Naive thymus-derived CD4-positive, alpha-beta T cell (primary cell): ENCODE data around the gene MPRIP. TPM values are rescaled to one million over a fixed set of nuclear protein-coding genes. Genes with fewer than 3 reads are reported as not detected.

Source experiments
- ATAC-seq: fragments of 150-1000 bp; cut with Tn5 transposase; 2 replicates; pipeline ENCODE4 v1.10.0; 2021; ENCODE audit warnings: mild to moderate bottlenecking, moderate library complexity
- CTCF ChIA-PET: fragments of 350-600 bp; sonication (Branson Sonifier 250); formaldehyde crosslinking; loops from one replicate; lab custom pipeline; 2021; ENCODE audit warnings: antibody characterized with exemption; lab: Charles Lee
- POLR2A ChIA-PET: fragments of 350-600 bp; sonication (Branson Sonifier 250); formaldehyde crosslinking; loops from one replicate; lab custom pipeline; 2021; ENCODE audit warnings: antibody characterized with exemption, inconsistent platforms; lab: Charles Lee
- DNase-seq, 9 donors: peaks; one replicate each; pipeline versions ENCODE4 v3.0.0 to v3.0.0-alpha.2; 2020 to 2022; ENCODE audit warnings: mixed read lengths in 1 of 9
- H3K27ac ChIP-seq: one replicate; pipeline ENCODE4 v1.7.0; 2013; ENCODE audit warnings: mild to moderate bottlenecking, low read depth, low read length, moderate library complexity
- H3K27me3 ChIP-seq, 2 donors: one replicate each; pipeline ENCODE4 v1.7.0; 2013; ENCODE audit warnings: low read length in 2 of 2, mild to moderate bottlenecking in 2 of 2, moderate library complexity in 2 of 2; ENCODE audit not compliant: control insufficient read depth in 2 of 2, insufficient read depth in 2 of 2
- H3K36me3 ChIP-seq, 3 experiments: 1 replicate in 2 of 3; 2 replicates in 1 of 3; pipeline ENCODE4 v1.7.0; 2013; ENCODE audit warnings: low read length in 3 of 3, mild to moderate bottlenecking in 3 of 3, moderate library complexity in 1 of 3; ENCODE audit not compliant: insufficient read depth in 3 of 3, control insufficient read depth in 2 of 3
- H3K4me1 ChIP-seq, 2 donors: one replicate each; pipeline ENCODE4 v1.7.0; 2013; ENCODE audit warnings: low read length in 2 of 2, mild to moderate bottlenecking in 2 of 2, moderate library complexity in 1 of 2; ENCODE audit not compliant: control insufficient read depth in 2 of 2, insufficient read depth in 2 of 2
- H3K4me3 ChIP-seq: 2 replicates; pipeline ENCODE4 v1.7.0; 2013; ENCODE audit warnings: mild to moderate bottlenecking, low read length
- H3K9me3 ChIP-seq, 3 experiments: 1 replicate in 2 of 3; 2 replicates in 1 of 3; pipeline ENCODE4 v1.7.0; 2013; ENCODE audit warnings: low read length in 3 of 3; ENCODE audit not compliant: control insufficient read depth in 2 of 3
- H3K27ac Mint-ChIP-seq, 9 donors: one replicate each; pipeline ENCODE4 v1.8.0; 2020 to 2022; ENCODE audit warnings: mixed read lengths in 9 of 9, mild to moderate bottlenecking in 8 of 9, moderate library complexity in 5 of 9, inconsistent platforms in 2 of 9
- H3K27me3 Mint-ChIP-seq, 5 donors: one replicate each; pipeline ENCODE4 v1.8.0; 2021 to 2022; ENCODE audit warnings: mixed read lengths in 5 of 5, mild to moderate bottlenecking in 1 of 5
- H3K36me3 Mint-ChIP-seq, 5 donors: one replicate each; pipeline ENCODE4 v1.8.0; 2020 to 2022; ENCODE audit warnings: mixed read lengths in 5 of 5, mild to moderate bottlenecking in 3 of 5, inconsistent platforms in 1 of 5
- H3K4me1 Mint-ChIP-seq, 7 donors: one replicate each; pipeline ENCODE4 v1.8.0; 2020 to 2022; ENCODE audit warnings: mixed read lengths in 7 of 7, mild to moderate bottlenecking in 3 of 7, inconsistent platforms in 1 of 7
- H3K4me3 Mint-ChIP-seq, 10 donors: one replicate each; pipeline ENCODE4 v1.8.0; 2020 to 2022; ENCODE audit warnings: mild to moderate bottlenecking in 10 of 10, mixed read lengths in 10 of 10, moderate library complexity in 6 of 10, inconsistent platforms in 2 of 10
- H3K9me3 Mint-ChIP-seq, 11 donors: one replicate each; pipeline ENCODE4 v1.8.0; 2020 to 2022; ENCODE audit warnings: mixed read lengths in 11 of 11, mild to moderate bottlenecking in 4 of 11, inconsistent platforms in 1 of 11, moderate library complexity in 1 of 11
- intact Hi-C, 2 donors: fragments of 100-400 bp; cut with micrococcal nuclease; formaldehyde crosslinking; loops; one replicate each; pipeline ENCODE4 v1.15.1; 2023
- polyA plus RNA-seq, 2 donors: library from polyadenylated mRNA; unstranded; fragments of 300-500 nt; fragmentation: Illumina TruSeq; gene quantifications; one replicate each; pipeline ENCODE4 v1.2.3, GENCODE V29; 2021
- total RNA-seq, 6 experiments: library from RNA in 5 of 6; stranded (reverse) in 5 of 6; gene quantifications; 1 replicate in 5 of 6; 2 replicates in 1 of 6; pipeline ENCODE4 v1.2.3 and lab custom pipeline; 2021 to 2026

MPRIP gene
- total and polyA plus RNA-seq, 7 experiments from 2014 or later, result 18.6 to 259 (median 196) TPM

DNA sequence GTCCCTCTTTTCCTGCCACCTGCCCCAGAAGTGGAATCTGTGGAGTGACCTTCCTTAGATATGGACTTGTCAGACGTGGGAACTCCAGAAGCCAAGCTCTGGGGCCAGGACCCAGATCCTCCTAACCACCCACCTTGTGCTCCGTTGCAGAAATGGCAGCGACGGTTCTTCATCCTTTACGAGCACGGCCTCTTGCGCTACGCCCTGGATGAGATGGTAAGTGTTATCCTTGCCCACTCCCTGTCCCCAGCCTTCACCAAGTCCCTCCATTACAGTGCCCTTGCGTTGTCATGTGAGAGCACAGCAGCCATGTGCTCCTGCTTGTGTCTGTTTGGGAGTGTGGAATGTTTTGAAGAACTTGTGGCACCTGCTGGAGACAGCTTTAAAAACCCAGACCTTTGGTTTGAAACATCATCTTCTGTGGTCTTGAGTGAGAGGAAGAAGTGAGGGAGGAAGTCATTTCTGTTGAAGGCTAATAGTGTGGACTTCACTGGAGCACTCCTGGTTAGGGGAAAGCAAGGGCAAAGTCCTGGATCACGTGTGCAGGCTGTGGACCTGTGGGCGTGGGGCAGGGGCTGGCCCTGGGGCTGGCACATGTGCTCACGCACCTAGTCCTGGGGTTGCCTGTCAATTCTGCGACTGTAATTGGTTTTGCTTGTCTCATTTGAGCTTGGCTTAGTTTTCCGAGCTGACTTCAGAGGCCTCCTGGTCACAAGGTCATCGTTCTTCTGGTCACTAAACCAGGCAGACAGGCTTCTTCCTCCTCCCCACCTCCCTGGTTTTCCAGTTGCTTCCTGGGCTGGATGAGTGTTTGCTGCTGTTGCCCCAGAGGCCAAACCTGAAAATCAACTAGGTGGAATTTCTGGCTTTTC lies 35.8 kb downstream of the MPRIP start:
- CTCF ChIA-PET, result no interaction called here

DNA sequence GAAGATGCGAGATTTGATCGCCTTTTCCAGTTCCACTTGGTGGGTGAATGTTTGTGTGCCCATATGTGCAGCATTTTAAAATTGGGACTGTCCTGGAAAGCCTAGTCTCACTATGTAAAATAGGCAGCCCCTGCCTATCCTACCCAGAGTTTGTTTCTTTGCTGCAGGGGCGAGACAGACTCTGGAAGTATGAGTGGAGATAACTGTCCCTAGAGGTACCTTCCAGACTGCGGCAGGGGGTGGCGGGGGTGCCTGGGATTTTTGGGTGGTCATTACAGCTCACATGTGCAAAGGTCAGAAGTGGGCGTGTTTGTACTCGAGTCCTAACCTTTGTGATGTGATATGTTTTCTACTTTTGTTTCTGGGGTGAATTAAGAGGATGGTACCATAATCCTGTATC lies 36.6 kb downstream of the MPRIP start:
- Histone ChIP-seq H3K27me3 (no peaks in the 10 kb centered on the region), H3K4me3 (no peak overlapping the region), H3K4me1 (peaks cover 0 to 5% of the 10 kb centered on the region in 2 donors), H3K9me3 (no peaks in the 10 kb centered on the region), H3K36me3 (peaks cover 0 to 53% (median 0%) of the 10 kb centered on the region in 3 experiments), H3K27ac (no peak overlapping the region)
- CTCF ChIA-PET, result no interaction called here
- POLR2A ChIA-PET, result no interaction called here
- ATAC-seq (no peak), DNase-seq (no peak)
- intact Hi-C loops, result no loop called here
- Mint-ChIP-seq H3K27ac (no peak overlapping the region), H3K4me3 (no peak overlapping the region), H3K9me3 (no peaks in the 10 kb centered on the region), H3K4me1 (peaks cover 22 to 39% (median 23%) of the 10 kb centered on the region in 7 donors), H3K36me3 (peaks cover 8 to 39% (median 11%) of the 10 kb centered on the region in 5 donors), H3K27me3 (no peaks in the 10 kb centered on the region)

More for the DNA sequence above, 35.8 kb downstream of the MPRIP start:
- DNase-seq (no peak), ATAC-seq (no peak)
- Histone ChIP-seq H3K4me1 (peaks cover 5 to 6% of the 10 kb centered on the region in 2 donors), H3K36me3 (peaks cover 0 to 50% (median 0%) of the 10 kb centered on the region in 3 experiments), H3K27ac (no peak overlapping the region), H3K27me3 (no peaks in the 10 kb centered on the region), H3K4me3 (no peak overlapping the region), H3K9me3 (no peaks in the 10 kb centered on the region)
- POLR2A ChIA-PET, result interaction anchor here (0.7 kb wide), 1 partner anchor 25 kb away, joined by 3 read pairs; no protein-coding TSS in a partner anchor
- intact Hi-C loops, result no loop called here
- Mint-ChIP-seq H3K27ac (no peak overlapping the region), H3K9me3 (no peaks in the 10 kb centered on the region), H3K36me3 (peaks cover 8 to 41% (median 11%) of the 10 kb centered on the region in 5 donors), H3K27me3 (no peaks in the 10 kb centered on the region), H3K4me1 (peaks cover 26 to 43% (median 31%) of the 10 kb centered on the region in 7 donors), H3K4me3 (no peak overlapping the region)

DNA sequence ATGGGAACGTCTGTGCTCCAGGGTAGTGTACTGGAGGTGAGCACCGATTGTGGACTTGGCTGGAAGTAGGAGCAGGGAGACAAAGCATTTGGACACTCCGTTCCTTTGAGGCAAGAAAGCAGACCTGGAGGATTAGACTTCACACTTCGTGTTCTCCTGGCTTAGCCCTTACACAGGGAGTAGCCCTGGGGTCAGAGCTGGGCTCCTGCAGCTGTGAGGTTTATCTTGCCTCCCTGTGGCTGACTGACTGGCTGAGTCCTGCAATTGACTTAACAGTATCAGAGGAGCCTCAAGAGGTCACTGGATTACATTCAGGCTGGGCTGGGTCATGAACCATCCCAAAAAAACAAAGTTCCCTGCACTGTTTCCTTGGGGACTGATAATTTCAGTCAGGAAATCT lies 37.1 kb downstream of the MPRIP start:
- H3K4me3 ChIP-seq, result no peak overlapping the region
- H3K27me3 ChIP-seq, result no peaks in the 10 kb centered on the region
- peaks cover 0 to 58% (median 0%) of the 10 kb centered on the region in 3 experiments for H3K36me3 ChIP-seq
- ATAC-seq, result no peak
- H3K4me1 ChIP-seq, result peaks cover 0 to 5% of the 10 kb centered on the region in 2 donors
- H3K4me1 Mint-ChIP-seq, result peaks cover 18 to 34% (median 23%) of the 10 kb centered on the region in 7 donors
- ChIA-PET CTCF (no interaction called here), POLR2A (no interaction called here)
- no peak for DNase-seq
- no peak overlapping the region for H3K27ac ChIP-seq
- no peak overlapping the region for H3K4me3 Mint-ChIP-seq
- H3K9me3 Mint-ChIP-seq, result no peaks in the 10 kb centered on the region
- no peaks in the 10 kb centered on the region for H3K27me3 Mint-ChIP-seq
- intact Hi-C loops, result no loop called here
- no peak overlapping the region for H3K27ac Mint-ChIP-seq
- H3K9me3 ChIP-seq, result no peaks in the 10 kb centered on the region
- H3K36me3 Mint-ChIP-seq, result peaks cover 8 to 42% (median 11%) of the 10 kb centered on the region in 5 donors

DNA sequence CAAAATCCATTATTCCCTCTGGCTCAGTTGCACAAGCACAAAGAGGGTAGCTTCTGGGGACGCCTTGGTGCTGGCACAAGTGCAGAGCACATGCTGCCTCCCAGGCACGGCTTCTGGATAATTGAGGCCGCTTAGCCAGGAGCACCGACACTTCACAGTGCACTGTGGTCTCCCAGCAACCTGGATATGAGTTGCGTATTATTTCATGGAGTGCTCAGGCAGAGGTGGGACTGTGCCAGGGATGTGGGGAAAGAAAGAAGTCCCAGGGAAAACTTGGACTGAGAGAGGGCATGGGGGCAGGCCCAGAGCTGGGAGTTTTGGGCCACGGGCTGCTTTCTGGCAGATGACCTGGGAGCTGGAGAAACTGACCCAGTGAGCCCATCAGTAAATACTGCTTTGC lies 37.5 kb downstream of the MPRIP start:
- Mint-ChIP-seq H3K4me3 (no peak overlapping the region), H3K27me3 (no peaks in the 10 kb centered on the region), H3K36me3 (peaks cover 8 to 41% (median 11%) of the 10 kb centered on the region in 5 donors), H3K9me3 (no peaks in the 10 kb centered on the region), H3K27ac (no peak overlapping the region), H3K4me1 (peaks cover 14 to 30% (median 18%) of the 10 kb centered on the region in 7 donors)
- ChIA-PET POLR2A (no interaction called here), CTCF (no interaction called here)
- Histone ChIP-seq H3K27ac (no peak overlapping the region), H3K27me3 (no peaks in the 10 kb centered on the region), H3K4me1 (peaks cover 0 to 5% of the 10 kb centered on the region in 2 donors), H3K36me3 (peaks cover 0 to 62% (median 0%) of the 10 kb centered on the region in 3 experiments), H3K9me3 (no peaks in the 10 kb centered on the region), H3K4me3 (no peak overlapping the region)
- ATAC-seq (no peak), DNase-seq (no peak)
- intact Hi-C loops, result no loop called here

DNA sequence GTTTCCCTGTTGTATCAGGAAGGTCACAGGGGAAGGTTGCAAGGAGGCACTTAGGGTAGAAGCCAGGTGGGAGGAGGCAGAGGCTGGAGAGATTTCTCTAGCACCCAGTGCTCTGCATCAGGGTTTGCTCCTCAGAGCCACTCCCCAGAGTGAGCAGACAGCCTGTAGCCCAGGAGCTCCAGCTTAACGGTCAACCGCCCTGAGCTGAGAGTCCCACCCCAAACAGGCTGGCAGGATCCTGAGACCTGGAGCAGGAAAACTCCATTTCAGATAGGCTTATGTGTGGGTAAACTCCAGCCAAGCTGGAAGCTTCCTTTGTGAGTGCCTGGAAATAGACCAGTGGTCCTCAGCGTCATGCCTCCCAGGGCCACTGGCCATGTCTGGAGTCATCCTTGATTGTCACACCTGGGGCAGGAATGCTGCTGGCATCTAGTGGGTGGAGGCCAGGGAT lies 37.9 kb downstream of the MPRIP start:
- H3K27ac ChIP-seq, result no peak overlapping the region
- peaks cover 0 to 67% (median 0%) of the 10 kb centered on the region in 3 experiments for H3K36me3 ChIP-seq
- Mint-ChIP-seq H3K9me3 (no peaks in the 10 kb centered on the region), H3K4me3 (no peak overlapping the region), H3K27ac (peak overlapping the region in 1 of 9 donors; percentile 53), H3K4me1 (peaks cover 10 to 25% (median 15%) of the 10 kb centered on the region in 7 donors), H3K27me3 (no peaks in the 10 kb centered on the region), H3K36me3 (peaks cover 8 to 41% (median 11%) of the 10 kb centered on the region in 5 donors)
- no peak overlapping the region for H3K4me3 ChIP-seq
- no peak for ATAC-seq
- intact Hi-C loops, result no loop called here
- H3K4me1 ChIP-seq, result peaks cover 0 to 5% of the 10 kb centered on the region in 2 donors
- no peaks in the 10 kb centered on the region for H3K27me3 ChIP-seq
- ChIA-PET POLR2A (no interaction called here), CTCF (no interaction called here)
- no peak for DNase-seq
- no peaks in the 10 kb centered on the region for H3K9me3 ChIP-seq

DNA sequence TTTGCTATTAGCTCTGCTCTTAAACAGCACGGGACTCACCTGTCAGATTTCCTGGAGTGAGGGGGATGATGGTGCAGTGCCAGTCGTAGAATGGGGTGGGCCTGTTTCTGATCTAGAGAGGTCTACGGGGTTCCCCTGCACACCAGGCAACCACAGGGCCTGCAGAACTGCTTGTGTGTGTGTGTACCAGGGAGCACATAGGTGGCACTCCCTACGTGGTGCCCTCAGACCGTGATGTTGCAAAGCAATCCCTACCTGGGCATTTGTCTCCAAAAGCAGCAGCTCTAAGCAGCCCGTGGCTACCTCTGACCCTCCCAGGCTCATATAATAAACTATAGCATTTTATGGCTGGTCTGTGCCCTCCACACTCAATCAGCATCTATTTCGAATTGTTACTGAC lies 38.5 kb downstream of the MPRIP start:
- H3K9me3 Mint-ChIP-seq, result no peaks in the 10 kb centered on the region
- Histone ChIP-seq H3K4me3 (no peak overlapping the region), H3K27ac (no peak overlapping the region), H3K27me3 (no peaks in the 10 kb centered on the region), H3K36me3 (peaks cover 0 to 68% (median 0%) of the 10 kb centered on the region in 3 experiments), H3K9me3 (no peaks in the 10 kb centered on the region), H3K4me1 (peaks cover 0 to 2% of the 10 kb centered on the region in 2 donors)
- DNase-seq (no peak), ATAC-seq (no peak)
- peak overlapping the region in 1 of 9 donors; percentile 60 for H3K27ac Mint-ChIP-seq
- no peak overlapping the region for H3K4me3 Mint-ChIP-seq
- H3K4me1 Mint-ChIP-seq, result peaks cover 4 to 19% (median 9%) of the 10 kb centered on the region in 7 donors
- peaks cover 8 to 41% (median 11%) of the 10 kb centered on the region in 5 donors for H3K36me3 Mint-ChIP-seq
- ChIA-PET CTCF (no interaction called here), POLR2A (no interaction called here)
- intact Hi-C loops, result no loop called here
- no peaks in the 10 kb centered on the region for H3K27me3 Mint-ChIP-seq
